Peyer's patch (tissue), 4 donors: Measurements from ENCODE around the gene SCLT1.

Experiments
- POLR2A ChIP-seq, 2 donors: fragments of 450-650 bp; IDR thresholded peaks; one replicate each; pipeline ENCODE4 v1.5.1; 2017; ENCODE audit warnings: antibody characterized with exemption in 2 of 2, mild to moderate bottlenecking in 2 of 2, moderate library complexity in 2 of 2
- TF ChIP-seq, protein P1 (sequence below), 6 experiments: fragments of 450-650 bp in 4 of 6; fragments of 200-600 bp in 2 of 6; sonication (generic) in 1 of 6; IDR thresholded peaks; one replicate each; pipeline ENCODE4 v1.5.1; 2017 to 2019; ENCODE audit warnings: antibody characterized with exemption in 6 of 6, mild to moderate bottlenecking in 3 of 6, moderate library complexity in 1 of 6

GRCh38 chr4:128880662-128881061 lies 212.7 kb downstream of the SCLT1 start:
- TF ChIP-seq, protein P1, sequence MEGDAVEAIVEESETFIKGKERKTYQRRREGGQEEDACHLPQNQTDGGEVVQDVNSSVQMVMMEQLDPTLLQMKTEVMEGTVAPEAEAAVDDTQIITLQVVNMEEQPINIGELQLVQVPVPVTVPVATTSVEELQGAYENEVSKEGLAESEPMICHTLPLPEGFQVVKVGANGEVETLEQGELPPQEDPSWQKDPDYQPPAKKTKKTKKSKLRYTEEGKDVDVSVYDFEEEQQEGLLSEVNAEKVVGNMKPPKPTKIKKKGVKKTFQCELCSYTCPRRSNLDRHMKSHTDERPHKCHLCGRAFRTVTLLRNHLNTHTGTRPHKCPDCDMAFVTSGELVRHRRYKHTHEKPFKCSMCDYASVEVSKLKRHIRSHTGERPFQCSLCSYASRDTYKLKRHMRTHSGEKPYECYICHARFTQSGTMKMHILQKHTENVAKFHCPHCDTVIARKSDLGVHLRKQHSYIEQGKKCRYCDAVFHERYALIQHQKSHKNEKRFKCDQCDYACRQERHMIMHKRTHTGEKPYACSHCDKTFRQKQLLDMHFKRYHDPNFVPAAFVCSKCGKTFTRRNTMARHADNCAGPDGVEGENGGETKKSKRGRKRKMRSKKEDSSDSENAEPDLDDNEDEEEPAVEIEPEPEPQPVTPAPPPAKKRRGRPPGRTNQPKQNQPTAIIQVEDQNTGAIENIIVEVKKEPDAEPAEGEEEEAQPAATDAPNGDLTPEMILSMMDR (IDR thresholded peaks at IDR 0.05), result no peak
- TF ChIP-seq POLR2A (IDR thresholded peaks at IDR 0.05), result no peak
